ENCODE results near the gene PDX1. TPM values are rescaled to one million over a fixed set of nuclear protein-coding genes. Genes with fewer than 3 reads are reported as not detected.
A peak's percentile ranks its signal among the peaks of the same experiment; 100 is the strongest.

PDX1 gene
- total RNA-seq, 1 experiment from 2014 or later = 1.7 TPM

GRCh38 chr13:27919659-27919933 lies 204 bp upstream of the PDX1 start (continued):
- TF ChIP-seq ZFX (IDR thresholded peaks at IDR 0.05) (no peak), SRF (IDR thresholded peaks at IDR 0.05; ENCODE audit: low read depth) (no peak), REST (IDR thresholded peaks at IDR 0.05; ENCODE audit: low read depth) (no peak), RAD21 (IDR thresholded peaks at IDR 0.05; ENCODE audit: low read depth) (no peak)

- RAD21 ChIA-PET (ENCODE audit: low non-redundant PET in 1 of 2, low total read pairs in 2 of 2, uncharacterized antibody in 2 of 2, unreplicated experiment in 2 of 2) = no interaction called here
- Histone ChIP-seq H3K9me2 (ENCODE audit: insufficient read depth) (no peaks in the 10 kb centered on the region), H3K27ac (ENCODE audit: low read depth, low read length) (no peak overlapping the region), H3K4me2 (ENCODE audit: low read length) (peak overlapping the region; percentile 93), H3K36me3 (ENCODE audit: control insufficient read depth in 1 of 2, insufficient read depth in 2 of 2, low read length in 2 of 2) (no peaks in the 10 kb centered on the region), H3K4me3 (replicated peaks in 1 of 2; ENCODE audit: low read depth in 1 of 2, low read length in 2 of 2) (peak overlapping the region; percentile 42 to 64), H3K4me1 (ENCODE audit: control insufficient read depth in 1 of 2, insufficient read depth in 2 of 2, low read length in 2 of 2) (peaks cover 5 to 23% of the 10 kb centered on the region in 2 experiments; a peak in 3 of 4 replicates), H4K20me1 (ENCODE audit: insufficient read depth) (no peaks in the 10 kb centered on the region), H2AFZ (ENCODE audit: low read depth, low read length, poor library complexity, severe bottlenecking) (no peak overlapping the region), H3K27me3 (ENCODE audit: insufficient read depth, low read length) (no peaks in the 10 kb centered on the region), H3K9ac (ENCODE audit: low read length) (peak overlapping the region; percentile 53), H3K79me2 (ENCODE audit: insufficient read depth, low read length) (no peaks in the 10 kb centered on the region), H3K9me3 (ENCODE audit: control insufficient read depth in 1 of 2, insufficient read depth in 1 of 2, low read depth in 1 of 2, low read length in 2 of 2) (no peaks in the 10 kb centered on the region)
- CTCF ChIA-PET = interaction anchor here (1.4 kb wide), 1 partner anchor 33 kb away, joined by 6 read pairs; no protein-coding TSS in a partner anchor
- intact Hi-C loops (cut with micrococcal nuclease) = no loop called here
- DNase-seq (ENCODE audit: low read depth, low spot score) (no peak), ATAC-seq (peak; percentile 23)
- TF ChIP-seq EZH2phosphoT487 (IDR thresholded peaks at IDR 0.05; ENCODE audit: borderline replicate concordance) (no peak), EZH2 (IDR thresholded peaks at IDR 0.05) (no peak), ELF1 (IDR thresholded peaks at IDR 0.05; ENCODE audit: borderline replicate concordance, low read depth) (no peak), TCF7L2 (IDR thresholded peaks at IDR 0.05; ENCODE audit: borderline replicate concordance, extremely low read depth, insufficient read depth, insufficient read length) (no peak), POLR2A (IDR thresholded peaks at IDR 0.05; ENCODE audit: borderline replicate concordance, extremely low read depth, insufficient read depth, insufficient read length) (no peak), CTCF (IDR thresholded peaks at IDR 0.05 in 2 of 3, conservative IDR thresholded peaks at IDR 0.05 in 1 of 3; ENCODE audit: borderline replicate concordance in 1 of 3, insufficient read depth in 1 of 3, low read depth in 2 of 3, low read length in 2 of 3) (no peak), JUND (IDR thresholded peaks at IDR 0.05) (no peak), YY1 (IDR thresholded peaks at IDR 0.05; ENCODE audit: extremely low read depth, insufficient replicate concordance, low read depth, low read length) (no peak), ATF3 (IDR thresholded peaks at IDR 0.05) (no peak), ZFX (IDR thresholded peaks at IDR 0.05) (no peak), ZNF274 (IDR thresholded peaks at IDR 0.05; ENCODE audit: low read depth, low read length) (no peak), CBX3 (IDR thresholded peaks at IDR 0.05; ENCODE audit: low read depth) (no peak)
- POLR2A ChIA-PET = no interaction called here
- BruUV-seq (replicated peaks) = no TSS peak
These were observed 1.0 kb downstream of the PDX1 start for GRCh38 chr13:27920677-27921420.

Measured in HCT116 (cell line).